HG03097 (cell line): Measurements from ENCODE around the gene NEDD1.

Source experiments
- ATAC-seq: cut with Tn5 transposase; IDR thresholded peaks from one replicate; pipeline ENCODE4 v1.9.1; 2021; ENCODE audit not compliant: unreplicated experiment, low FRiP score

The NEDD1 gene

DNA sequence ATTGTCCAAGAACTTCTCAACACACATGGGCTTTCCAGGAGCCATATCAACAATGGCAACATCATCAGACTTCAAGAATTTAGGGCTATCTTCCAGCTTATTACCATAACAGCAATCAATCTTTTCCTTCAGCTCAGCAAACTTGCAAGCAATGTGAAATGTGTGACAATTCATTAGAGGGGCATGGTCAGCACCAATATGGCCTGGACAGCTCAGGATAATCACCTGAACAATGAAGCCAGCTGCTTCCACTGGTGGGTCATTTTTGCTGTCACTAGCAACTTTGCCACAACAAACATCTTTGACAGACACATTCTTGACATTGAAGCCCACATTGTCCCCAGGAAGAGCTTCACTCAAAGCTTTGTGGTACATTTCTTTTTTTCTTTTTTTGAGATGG, 5.9 kb upstream of the NEDD1 start:
- no peak for ATAC-seq

DNA sequence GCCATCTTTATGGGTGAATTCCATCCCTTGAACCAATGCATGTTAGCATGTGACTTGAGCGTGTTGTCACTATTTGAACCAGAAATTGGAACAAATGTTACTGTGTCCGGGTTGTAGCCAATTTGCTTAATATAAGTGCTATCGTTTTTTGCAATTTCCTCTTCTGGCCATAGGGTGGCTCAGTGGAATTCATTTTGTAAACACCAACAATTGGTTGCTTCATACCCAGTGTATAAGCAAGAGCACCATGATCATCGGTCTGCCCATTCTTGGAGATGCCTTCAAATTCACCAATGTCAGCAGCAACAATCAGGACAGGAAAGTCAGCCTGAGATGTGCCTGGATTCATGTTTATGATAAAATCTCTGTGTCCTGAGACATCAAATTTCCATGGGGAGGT, 5.0 kb upstream of the NEDD1 start:
- no peak for ATAC-seq

DNA sequence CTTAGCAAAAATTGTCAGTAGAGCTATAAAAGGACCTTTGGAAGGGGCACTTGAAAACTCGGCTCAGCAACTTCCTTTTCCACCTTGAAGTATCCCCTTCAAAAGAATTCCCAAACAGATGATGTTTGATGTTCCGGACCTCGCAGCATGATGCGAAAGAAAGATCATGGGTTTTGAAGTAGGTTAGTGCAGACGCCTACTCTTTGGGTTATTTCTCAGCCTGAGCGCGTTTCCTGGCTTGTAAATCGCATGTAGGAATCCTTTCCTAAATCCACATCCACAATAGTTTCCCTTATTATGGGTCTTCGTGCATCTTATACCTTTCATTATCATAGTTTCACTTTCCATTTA, 584 bp upstream of the NEDD1 start:
- ATAC-seq: no peak

DNA sequence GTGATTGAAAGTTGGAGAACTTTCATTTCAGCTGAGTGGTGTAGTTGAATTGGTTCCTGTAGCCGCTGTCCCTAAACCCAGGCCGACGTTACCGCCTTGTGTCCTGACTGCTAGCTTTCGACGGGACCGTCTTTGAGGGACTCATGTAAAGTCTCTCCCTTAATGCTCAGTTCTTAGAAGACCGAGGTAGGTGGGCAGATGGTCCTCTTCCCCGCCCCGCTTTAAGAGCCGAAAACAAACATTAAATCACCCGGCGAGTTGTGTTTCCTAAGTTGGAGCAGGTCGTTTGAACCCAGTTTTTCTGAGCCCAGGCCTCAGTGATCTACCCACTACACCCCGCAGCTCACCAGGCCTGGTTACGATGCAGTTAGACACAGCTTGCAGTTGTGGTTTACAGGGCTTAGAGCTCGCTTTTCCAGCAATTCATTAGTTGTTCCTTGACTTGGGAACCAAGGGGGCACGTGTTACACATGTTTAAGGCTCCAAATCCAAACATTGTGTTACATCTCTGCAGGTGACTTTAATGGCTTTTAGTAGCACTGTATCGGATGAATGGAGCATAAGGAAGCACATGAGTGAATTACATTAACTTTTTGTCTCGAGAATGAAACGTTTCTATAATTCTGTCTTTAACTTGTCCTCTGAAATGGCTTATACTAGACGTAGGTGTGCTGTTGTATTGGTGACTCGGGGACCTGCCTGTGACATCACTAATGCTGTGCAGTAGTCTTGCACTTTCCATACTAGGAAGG, 790 bp downstream of the NEDD1 start:
- ATAC-seq: peak; percentile 16

DNA sequence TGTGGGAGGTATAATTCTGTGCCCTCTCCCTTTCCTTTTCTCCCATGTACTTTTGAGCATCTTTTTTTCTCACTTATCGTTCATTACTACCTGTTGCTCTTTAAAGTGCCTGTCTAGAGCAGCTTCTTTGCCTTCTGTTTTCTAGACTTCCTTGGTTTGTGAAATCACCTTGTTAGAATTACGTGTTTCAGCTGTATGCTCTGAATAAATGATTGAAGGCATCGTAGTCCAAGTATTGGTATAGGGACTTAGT, 1.3 kb downstream of the NEDD1 start:
- ATAC-seq: no peak

DNA sequence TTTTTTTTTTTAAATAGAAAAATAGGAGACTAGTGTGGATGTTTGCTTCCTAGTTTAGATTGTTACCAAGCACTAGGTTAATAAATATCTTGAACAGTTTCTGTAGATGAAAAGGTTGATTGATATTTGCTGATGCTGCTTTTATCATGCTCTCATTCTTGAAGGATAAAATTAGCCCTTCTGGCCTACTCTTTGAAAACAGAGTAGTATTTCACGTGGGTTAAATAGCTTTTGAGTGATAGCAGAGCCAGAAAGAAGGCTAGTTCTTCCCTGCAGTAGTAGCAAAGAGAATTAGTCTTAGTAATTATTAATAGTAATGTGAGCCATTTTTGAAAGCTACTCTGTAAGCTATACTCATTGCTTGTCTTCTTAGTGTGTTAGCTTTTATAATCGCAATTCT, 5.2 kb downstream of the NEDD1 start:
- ATAC-seq: no peak

DNA sequence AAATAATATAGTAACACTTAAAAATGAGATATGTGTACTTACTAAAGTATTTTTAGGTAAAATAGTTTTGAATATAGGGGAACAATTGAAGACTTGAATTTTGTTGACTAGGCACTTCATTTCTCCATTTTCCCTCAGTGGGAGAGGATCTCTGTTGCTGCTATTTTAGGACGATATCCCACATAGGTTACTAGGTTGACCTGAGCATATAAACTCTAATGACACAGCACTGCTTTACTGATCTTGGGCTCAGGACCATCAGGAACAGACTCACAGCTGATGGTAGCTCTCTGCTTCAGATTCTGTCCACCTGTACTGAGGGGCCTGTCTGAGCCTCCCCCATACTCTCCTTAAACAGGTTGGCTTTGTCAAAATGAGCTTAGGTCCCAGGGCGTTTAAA, 5.9 kb downstream of the NEDD1 start:
- no peak for ATAC-seq

DNA sequence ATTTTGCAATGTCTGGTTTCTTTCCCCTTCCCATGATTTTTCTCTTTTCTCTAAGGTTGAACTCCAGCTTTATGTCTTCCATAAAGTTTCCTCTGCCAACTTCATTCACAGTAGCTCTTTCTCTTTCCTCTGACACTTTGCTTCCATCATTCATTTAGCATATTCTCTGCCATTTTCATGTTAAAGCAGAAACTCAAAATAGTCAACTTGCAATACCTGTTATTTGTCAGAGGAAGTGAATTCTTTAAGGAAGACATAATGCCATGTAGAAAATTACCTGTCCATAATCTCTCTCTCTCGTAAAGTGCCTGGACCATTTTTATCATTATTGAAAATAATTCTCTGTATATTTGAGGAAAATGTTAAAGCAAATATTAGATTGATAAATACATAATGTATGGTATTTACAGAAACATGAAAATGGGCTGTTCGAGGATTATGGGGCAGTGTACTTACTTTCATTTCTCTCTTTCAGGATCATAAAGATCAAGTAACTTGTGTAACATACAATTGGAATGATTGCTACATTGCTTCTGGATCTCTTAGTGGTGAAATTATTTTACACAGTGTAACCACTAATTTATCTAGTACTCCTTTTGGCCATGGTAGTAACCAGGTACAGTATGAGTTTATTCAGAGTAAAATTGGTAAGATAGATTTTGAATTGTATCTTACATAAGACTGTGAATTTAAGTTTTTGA, 12.6 kb downstream of the NEDD1 start:
- ATAC-seq: no peak

DNA sequence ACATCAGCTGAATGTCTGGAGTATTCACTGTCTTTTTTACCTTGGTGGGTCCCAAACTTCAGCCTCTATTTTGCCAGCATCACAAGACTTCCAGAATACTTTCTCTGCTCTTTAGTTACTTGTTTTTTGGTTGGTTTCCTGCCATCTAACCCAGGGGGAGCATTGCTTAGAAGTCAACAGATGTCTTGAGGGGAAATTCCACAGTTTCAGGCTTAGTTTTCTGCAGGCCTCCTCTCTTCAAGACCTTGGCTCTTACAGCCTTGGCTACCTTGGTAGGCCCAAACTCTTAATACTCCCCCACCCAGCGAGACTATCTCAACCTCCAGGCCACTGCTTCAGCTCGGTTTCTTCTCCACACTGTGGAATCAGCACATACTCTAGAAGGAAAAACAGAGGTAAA, 41.7 kb downstream of the NEDD1 start:
- no peak for ATAC-seq

DNA sequence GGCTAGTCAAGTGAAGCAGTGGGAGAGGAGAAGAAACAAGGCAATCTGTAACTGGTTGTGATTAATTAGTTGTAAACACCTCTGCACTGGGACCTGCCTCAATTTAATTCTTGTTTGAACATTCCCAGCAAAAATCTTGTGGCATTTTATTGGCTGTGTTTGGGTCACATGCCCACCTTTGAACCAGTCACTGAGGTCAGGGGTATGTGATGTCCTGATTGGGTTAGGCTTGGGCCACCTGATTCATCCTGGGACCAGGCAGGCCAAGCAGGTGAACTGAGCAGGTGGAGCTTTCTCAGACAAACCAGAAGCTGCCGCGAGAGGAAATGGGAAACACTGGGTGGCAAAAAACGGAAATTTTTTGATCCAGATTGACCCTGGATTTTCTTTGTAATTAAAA, 72.5 kb downstream of the NEDD1 start:
- ATAC-seq: no peak

DNA sequence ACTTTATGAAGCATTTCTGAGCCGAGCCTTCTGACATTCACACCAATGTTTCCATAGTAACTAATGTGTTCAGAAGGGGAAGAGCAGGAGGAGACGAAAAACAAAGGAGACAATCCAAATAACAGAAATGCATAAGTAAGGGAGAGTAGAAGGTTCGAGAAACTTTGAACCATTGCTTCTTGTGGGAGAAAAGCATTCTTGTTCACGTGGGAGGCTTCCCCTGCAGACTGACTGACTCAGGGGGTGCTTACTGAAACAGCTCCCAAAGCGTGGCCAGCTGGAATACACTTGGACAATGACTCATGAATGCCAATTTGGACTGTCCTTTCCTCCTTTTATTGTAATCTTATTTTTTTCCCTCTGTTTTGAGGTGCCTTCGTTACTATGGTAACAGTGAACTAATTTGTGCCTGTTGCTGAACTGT, 73.9 kb downstream of the NEDD1 start:
- no peak for ATAC-seq

DNA sequence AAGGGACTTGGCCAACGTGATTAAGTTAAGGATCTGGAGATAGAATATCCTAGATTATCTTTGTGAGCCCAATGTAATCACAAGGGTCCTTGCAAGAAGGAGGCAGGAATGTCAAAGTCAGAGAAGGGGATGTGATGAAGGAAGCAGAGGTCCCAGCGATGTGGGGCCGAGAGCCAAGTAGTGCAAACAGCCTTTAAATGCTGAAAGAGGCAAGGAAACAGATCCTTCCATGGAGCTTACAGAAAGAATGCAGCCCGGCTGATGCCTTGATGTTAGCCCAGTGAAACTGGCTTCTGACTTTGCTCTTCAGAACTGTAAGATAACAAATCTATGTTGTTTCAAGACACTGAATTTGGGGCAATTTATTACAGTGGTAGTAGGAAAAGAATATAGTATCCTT, 74.9 kb downstream of the NEDD1 start:
- no peak for ATAC-seq

DNA sequence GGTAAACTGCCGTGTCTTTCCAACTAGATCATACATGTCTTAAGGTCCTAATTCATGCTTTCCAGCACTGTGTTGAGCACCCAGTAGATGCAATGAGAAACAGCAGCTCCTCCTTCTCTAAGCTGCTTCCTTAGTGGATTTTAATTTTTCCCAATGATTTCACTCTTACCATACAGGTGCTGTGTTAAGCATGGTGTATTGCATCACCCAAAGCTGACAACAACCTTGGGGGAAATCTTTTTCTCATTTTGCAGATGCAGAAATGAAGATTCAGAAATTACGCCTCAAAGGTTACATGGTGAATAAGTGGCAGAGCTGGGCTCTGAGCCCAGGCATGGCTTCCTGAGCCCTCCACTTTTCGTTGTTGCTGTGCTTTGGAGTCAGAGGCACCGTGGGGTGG, 75.6 kb downstream of the NEDD1 start:
- ATAC-seq: no peak

DNA sequence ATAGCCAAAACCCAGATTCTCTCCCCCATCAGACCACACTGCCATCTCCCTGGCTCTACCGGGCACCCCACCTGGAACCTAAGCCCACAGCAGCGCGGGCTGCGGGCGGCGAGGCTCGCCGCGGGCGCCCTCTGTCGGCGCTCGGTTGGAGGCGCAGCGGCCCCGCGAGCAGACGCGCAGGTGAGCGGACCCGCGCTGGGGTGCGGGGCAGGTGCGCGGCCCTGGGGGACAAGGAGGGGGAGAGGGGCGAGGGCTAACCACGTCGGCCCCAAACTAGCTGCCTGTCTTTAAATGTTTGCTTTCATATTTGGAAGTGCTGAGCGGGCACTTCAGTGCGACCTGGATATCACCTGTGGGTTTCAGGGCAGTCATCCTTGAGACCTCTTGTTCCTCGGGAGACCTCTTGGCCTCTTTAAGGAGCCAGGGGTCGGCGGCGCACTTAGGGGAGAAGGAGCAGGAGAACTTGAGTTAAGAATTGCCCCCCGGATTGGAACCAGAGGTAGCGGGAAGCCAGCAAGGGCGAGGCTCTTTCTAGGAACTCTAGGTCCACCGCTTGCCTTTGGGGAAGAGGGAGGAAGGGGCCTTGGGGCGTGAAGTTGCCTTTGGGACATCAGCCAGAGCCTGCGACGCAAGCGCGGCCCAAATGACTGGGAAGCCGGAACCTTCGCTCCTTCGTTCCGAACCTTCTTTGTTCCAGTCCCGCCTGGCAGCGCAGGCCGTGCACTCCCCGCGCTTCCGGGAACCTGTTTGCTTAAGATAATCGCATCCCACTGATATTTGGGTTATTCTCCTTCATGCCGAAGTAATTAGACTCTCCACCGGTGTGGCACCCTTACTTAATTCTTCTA, 78.7 kb downstream of the NEDD1 start:
- ATAC-seq: peak; percentile 73

DNA sequence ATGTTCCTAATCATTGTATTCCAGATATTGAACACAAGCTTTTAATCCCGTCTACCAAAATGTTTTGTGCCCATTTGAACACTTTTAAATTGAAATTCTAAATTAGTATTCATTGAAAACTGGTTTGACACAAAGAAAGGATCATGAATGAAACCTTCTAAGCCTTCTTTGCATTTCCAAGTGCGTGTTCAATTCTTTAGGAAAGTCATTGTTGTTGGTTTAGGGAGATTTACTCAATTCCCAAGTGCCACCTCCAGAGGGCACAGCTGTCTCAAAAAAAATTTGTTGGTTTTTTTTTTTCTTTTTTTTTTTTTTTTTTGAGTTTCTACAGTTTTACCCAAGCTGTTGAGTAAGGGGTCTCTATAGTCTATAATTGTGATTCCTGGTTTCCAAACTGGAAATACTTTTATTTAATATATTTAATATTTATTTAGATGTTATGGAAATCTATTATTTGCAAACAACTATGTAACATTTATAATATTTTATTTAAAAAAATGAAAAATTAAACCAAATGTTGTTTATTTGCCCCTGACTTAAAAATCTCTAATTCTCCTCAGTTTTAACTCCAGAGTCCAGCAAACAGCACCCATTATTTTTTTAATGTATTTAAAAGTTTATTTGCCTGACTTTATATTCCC, 79.9 kb downstream of the NEDD1 start:
- ATAC-seq: no peak

DNA sequence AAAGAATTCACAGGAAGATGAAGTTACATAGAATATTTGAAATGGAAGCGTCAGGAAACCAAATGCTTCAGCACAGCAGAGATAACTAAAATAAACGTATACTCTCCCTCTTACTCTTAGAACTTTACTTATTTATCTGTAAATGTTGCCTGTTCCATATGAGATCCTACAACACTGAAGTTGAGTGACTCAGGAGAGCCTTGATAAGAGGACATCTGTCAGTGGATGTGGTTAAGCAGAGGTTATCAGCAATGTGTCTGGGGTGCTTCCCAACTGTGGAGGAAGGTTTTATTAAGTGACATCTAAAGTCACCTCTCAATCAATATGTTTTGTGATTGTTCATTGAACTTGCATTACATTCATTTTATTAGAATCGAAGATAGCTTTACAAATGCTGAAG, 81.9 kb downstream of the NEDD1 start:
- ATAC-seq: no peak

DNA sequence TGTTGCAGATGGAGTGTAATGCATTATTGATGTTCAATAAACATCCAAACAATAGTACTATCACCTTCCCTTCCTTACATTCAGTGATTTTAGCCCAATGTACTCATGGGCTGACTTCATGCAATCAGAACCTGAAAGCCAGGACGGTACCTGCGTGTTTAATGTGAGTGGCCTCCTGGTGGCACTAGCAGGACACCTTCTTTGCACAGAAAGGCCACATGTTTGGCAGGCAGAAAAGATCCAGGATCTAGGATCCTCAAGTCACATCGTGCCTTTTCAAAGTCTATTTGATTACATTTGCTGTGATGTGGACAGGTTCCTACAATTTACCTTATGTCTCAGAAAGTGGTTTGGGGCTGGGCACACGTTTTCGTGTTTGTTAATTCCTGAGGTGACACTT, 82.9 kb downstream of the NEDD1 start:
- ATAC-seq: no peak

DNA sequence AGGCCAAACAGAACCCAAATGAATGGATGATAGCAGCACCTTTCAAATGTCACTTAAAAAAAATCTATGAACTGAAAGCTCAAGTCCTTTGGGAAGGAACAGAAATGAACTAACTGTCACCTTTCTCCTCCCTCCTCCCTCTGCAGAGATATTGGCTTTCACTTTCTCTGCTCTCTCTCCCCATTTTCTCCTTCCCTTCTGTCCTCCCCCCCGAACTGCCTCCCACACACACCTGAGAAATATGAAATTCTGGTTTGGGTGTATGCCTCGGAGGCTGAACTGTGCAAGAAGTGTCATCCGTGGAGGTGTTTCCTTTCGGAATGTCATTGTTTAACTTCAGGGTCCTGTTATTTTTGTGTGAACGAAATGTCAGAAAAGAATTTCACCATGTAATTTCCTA, 87.8 kb downstream of the NEDD1 start:
- ATAC-seq: no peak

DNA sequence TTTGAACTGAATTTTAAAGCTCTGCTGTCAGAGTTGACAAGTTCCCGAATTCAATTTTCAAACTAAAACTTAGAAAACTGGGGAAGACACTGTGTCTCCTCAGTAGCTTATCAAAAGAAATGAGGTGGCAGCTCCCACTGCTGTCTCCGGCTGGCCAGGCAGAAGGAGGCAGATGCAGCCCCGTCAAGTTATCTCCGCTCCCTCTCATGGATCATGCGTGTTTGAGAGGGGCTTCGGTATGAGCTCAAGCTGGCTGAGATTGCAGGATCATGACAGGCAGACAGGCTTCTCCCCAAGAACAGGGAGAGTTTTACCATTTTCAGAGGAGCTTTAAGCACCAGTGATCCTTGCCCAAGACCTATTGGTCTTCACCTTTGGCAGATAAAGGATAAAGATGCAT, 88.8 kb downstream of the NEDD1 start:
- no peak for ATAC-seq

DNA sequence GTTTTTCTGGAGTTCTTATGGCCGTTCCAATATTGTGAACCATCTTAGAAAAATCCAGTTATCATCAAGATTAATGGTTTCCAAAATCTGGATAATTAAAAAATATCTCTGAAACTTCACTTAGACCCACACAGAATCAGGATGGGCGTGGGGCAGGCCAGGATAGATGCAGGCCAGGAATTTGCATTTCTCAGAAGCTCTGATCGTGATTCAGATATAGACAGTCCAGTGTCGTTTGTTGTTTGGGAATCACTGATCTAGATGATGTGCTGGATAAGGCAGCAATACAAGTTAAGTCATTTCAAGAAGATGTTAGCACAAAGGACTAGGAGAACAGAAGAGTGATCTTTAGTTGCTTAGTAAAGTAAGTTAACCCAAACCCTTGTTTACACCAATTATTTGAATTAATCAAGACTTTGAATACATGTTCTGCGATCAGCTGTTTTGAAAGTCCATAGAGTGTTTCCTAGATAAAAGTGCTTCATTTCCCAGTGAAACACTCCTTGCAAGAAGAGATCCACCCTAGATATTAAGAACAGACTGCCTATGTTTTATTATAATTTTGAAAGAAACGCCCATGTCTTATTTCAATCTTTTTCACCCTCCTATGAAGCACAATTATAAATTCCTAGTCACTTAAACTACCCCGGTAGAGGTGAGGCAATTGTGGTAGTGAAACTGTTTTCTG, 90.9 kb downstream of the NEDD1 start:
- ATAC-seq: no peak

DNA sequence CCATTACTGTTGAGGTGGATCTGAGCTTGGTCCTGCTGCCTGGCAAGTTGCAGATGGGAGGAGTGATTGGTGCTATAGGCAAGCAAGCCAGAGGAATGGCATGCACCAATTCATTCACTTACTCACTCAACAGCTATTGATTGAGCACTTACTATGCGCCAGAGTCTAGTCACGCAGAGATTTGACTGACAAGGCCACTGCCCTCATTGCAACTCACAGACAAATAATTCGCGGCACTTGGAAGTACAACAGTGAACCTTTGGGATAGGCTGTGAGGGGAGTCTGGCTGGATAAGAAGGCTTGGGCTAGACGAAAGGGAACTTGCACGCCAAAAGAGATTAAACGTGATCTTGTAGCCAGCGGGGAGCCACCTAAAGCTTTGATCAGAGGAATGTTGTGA, 96.2 kb downstream of the NEDD1 start:
- ATAC-seq: no peak
